GM23248 (cell line): ENCODE results near the gene SCLY.

Source experiments
- EZH2 ChIP-seq: fragments of 200-600 bp; sonication (generic); IDR thresholded peaks from 2 replicates; pipeline ENCODE4 v1.6.1; 2018; ENCODE audit warnings: antibody characterized with exemption, mild to moderate bottlenecking; ENCODE audit not compliant: insufficient read depth, poor library complexity, severe bottlenecking
- EZH2phosphoT487 ChIP-seq: fragments of 200-600 bp; sonication (generic); IDR thresholded peaks from 2 replicates; pipeline ENCODE4 v1.6.1; 2018; ENCODE audit warnings: antibody characterized with exemption, moderate library complexity, mild to moderate bottlenecking, low read depth; ENCODE audit not compliant: insufficient read depth

GRCh38 chr2:238069877-238070276 lies 9.1 kb downstream of the SCLY start:
- TF ChIP-seq EZH2 (no peak), EZH2phosphoT487 (no peak)
